GM19455 (cell line): ENCODE measurements around the gene IL1RN.

Source experiments
- ATAC-seq: cut with Tn5 transposase; IDR thresholded peaks from one replicate; pipeline ENCODE4 v1.9.1; 2021; ENCODE audit not compliant: unreplicated experiment

Gene IL1RN

GRCh38 chr2:113127646-113128570, 510 bp downstream of the IL1RN start:
- no peak for ATAC-seq

- no peak for ATAC-seq
These were observed 2.2 kb downstream of the IL1RN start for GRCh38 chr2:113129519-113130078.

DNA sequence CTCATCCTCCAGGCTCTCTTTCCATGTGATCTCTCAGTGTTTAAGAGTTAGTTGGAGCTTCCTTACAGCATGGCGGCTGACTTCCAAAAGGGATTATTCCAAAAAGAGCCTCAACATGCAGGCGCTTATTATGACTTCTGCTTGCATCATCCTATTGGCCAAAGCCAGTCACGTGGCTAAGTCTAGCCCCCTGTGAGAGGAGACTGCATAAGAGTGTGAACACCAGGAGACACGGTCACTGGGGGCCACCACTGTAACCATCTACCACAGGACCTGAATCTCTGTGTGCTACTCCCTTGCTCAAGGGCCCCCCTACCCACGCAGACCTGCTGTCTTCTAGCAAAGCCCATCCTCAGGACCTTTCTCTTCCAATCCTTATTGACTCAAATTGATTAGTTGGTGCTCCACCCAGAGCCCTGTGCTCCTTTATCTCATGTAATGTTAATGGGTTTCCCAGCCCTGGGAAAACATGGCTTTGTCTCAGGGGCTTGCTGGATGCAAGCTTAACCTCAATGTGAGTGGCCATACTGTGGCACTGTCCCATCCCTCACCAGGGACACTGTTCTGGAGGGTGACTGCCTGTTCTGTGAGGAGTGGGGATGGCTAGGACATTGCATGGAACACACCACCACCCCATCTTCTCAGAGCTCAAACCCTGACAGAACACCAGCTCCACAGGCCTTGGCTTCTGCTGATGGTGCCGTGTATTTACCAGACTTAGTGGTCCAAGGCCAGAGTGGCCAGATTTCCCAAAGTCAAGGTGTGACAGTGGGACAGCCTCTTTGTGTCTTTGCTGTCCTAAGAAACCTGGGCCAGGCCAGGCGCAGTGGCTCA, 4.2 kb downstream of the IL1RN start:
- ATAC-seq: no peak

- no peak for ATAC-seq
These were observed 5.1 kb downstream of the IL1RN start for GRCh38 chr2:113132414-113133021.

DNA sequence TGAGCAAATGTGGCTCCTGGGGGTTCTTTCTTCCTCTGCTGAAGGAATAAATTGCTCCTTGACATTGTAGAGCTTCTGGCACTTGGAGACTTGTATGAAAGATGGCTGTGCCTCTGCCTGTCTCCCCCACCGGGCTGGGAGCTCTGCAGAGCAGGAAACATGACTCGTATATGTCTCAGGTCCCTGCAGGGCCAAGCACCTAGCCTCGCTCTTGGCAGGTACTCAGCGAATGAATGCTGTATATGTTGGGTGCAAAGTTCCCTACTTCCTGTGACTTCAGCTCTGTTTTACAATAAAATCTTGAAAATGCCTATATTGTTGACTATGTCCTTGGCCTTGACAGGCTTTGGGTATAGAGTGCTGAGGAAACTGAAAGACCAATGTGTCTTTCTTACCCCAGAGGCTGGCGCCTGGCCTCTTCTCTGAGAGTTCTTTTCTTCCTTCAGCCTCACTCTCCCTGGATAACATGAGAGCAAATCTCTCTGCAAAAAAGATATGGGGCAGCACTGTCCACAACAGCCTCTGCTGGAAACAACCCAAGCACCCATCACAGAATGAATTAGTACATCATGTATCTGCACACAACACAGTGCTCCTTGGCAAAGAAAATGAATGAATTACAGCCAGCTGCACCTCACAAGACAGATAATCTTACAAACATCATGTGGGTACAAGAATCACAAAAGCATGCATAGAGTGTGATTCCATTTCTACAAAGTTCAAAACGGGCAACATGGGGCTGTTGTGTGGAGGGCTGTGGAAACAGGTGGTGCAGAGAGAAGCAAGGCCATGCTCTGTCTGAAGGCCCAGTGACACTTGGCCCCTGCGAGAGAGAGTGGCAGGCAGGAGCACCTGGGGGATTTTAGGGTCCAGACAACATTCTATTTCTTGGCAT, 6.6 kb downstream of the IL1RN start:
- ATAC-seq: no peak

GRCh38 chr2:113134717-113135116, 7.3 kb downstream of the IL1RN start:
- ATAC-seq: no peak

GRCh38 chr2:113135317-113135716, 7.9 kb downstream of the IL1RN start:
- ATAC-seq: no peak

- ATAC-seq: no peak
These were observed 9.7 kb downstream of the IL1RN start for GRCh38 chr2:113136828-113137775.

- ATAC-seq: no peak
These were observed 10.4 kb downstream of the IL1RN start for GRCh38 chr2:113137827-113138226.

GRCh38 chr2:113138428-113139322, 11.3 kb downstream of the IL1RN start:
- peak; percentile 56 for ATAC-seq

DNA sequence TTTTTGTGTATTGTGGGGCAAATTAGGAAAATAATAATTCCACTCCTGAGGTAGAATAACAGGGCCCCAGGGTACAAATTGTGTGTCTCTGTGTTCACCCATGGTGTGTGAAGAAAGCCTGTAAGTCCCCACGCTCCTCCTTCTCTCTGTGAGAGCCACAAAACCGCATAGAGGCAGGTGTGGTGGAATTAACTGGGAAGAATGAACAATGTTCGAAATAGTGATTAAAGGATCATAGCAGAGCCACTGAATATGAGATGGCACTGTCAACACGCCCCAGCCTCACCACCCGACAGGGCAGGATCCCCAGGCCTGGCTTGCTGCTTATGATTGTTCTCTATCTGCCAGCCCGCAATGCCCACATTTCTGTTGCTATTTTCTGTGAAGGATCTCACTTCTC, 14.1 kb downstream of the IL1RN start:
- ATAC-seq: no peak

- no peak for ATAC-seq
These were observed 14.9 kb downstream of the IL1RN start for GRCh38 chr2:113142290-113142689.

DNA sequence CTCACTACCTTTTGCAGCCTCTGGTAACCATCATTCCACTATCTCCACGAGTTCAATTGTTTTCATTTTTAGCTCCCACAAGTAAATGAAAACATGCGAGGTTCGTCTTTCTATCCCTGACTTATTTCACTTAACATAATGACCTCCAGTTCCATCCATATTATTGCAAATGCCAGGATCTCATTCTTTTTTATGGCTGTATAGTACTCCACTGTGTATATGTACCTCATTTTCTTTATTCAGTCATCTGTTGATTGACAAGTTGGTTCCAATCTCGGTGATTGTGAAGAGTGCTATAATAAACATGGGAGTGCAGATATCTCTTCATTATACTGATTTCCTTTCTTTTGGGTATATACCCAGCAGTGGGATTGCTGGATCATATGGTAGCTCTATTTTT, 16.9 kb downstream of the IL1RN start:
- ATAC-seq: no peak

- no peak for ATAC-seq
These were observed 21.5 kb downstream of the IL1RN start for GRCh38 chr2:113148606-113149552.

GRCh38 chr2:113149553-113150257, 22.3 kb downstream of the IL1RN start:
- no peak for ATAC-seq

- no peak for ATAC-seq
These were observed 22.8 kb downstream of the IL1RN start for GRCh38 chr2:113150258-113150601.
